GM06990 (cell line): Measurements from ENCODE around the gene CISD1.

Source experiments
- DNase-seq: peaks from one replicate; pipeline ENCODE4 v3.0.0-alpha.2; 2011; ENCODE audit not compliant: insufficient read length; ENCODE audit errors: extremely low read depth
- H3K27me3 ChIP-seq: replicated peaks from 2 replicates; pipeline ENCODE4 v1.6.0; 2011; ENCODE audit warnings: low read length; ENCODE audit not compliant: control insufficient read depth, insufficient read depth
- H3K36me3 ChIP-seq: 2 replicates; pipeline ENCODE4 v1.5.1; 2011; ENCODE audit warnings: low read length; ENCODE audit not compliant: control insufficient read depth, insufficient read depth
- H3K4me3 ChIP-seq: replicated peaks from 2 replicates; pipeline ENCODE4 v1.5.1; 2011; ENCODE audit warnings: low read depth, mild to moderate bottlenecking, control low read depth, low read length
- TF ChIP-seq, protein P1 (sequence below): IDR thresholded peaks from 2 replicates; pipeline ENCODE4 v1.5.1; 2011; ENCODE audit warnings: low read length, control low read depth, mild to moderate bottlenecking, inconsistent platforms; ENCODE audit not compliant: insufficient read depth, poor library complexity, severe bottlenecking

CISD1 gene

DNA sequence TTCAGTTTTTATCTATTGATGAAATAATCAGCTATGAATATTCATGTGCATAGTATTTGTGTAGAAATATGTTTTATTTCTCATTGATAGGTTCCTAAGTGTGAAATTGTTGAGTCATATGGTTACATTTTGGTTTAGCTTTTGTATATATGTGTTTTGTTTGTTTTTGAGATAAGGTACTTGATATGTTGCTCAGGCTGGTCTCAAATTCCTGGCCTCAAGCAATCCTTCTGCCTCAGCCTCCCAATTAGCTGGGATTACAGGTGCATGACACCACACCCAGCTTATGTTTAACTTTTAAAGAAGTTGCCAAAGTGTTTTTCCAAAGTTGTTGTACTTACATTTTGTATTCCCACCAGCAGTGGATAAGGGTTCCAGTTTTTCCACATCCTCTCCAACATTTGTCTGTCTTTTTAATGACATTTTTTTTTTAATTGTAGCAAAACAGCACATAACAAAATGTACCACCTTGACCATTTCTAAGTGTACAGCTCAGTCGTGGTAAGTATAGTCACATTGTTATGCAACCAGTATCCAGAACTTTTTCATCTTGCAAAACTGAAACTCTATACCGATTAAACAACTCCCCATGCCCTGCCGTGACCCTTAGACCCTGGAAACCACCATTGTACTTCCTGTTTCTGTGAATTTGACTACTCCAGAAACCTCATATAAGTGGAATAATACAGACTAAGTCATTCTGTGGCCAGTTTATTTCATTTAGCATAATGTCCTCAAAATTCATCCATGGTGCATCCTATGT, 53.3 kb downstream of the CISD1 start:
- Histone ChIP-seq H3K4me3 (no peak overlapping the region), H3K27me3 (no peaks in the 10 kb centered on the region), H3K36me3 (no peaks in the 10 kb centered on the region)
- DNase-seq, result no peak
- TF ChIP-seq, protein P1, sequence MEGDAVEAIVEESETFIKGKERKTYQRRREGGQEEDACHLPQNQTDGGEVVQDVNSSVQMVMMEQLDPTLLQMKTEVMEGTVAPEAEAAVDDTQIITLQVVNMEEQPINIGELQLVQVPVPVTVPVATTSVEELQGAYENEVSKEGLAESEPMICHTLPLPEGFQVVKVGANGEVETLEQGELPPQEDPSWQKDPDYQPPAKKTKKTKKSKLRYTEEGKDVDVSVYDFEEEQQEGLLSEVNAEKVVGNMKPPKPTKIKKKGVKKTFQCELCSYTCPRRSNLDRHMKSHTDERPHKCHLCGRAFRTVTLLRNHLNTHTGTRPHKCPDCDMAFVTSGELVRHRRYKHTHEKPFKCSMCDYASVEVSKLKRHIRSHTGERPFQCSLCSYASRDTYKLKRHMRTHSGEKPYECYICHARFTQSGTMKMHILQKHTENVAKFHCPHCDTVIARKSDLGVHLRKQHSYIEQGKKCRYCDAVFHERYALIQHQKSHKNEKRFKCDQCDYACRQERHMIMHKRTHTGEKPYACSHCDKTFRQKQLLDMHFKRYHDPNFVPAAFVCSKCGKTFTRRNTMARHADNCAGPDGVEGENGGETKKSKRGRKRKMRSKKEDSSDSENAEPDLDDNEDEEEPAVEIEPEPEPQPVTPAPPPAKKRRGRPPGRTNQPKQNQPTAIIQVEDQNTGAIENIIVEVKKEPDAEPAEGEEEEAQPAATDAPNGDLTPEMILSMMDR, result no peak

DNA sequence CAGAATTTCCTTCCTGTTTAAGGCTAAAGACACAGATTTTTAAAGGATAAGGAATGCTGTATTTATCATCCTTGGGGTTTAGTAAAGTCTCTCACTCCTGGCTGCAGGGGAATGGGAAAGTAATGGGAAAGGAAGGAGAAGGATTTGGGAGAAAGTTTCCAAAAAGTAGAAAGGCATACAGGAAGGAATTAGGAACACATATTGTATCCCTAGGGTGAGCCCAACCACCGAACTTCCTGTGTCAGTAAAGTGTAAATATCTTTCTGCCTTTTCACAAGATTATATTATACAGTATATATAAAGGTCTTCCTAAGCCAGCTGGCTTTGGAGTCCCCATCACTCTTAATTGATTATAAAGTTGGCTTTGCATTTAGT, 53.9 kb downstream of the CISD1 start:
- Histone ChIP-seq H3K36me3 (no peaks in the 10 kb centered on the region), H3K4me3 (no peak overlapping the region), H3K27me3 (no peaks in the 10 kb centered on the region)
- no peak for DNase-seq
- TF ChIP-seq, protein P1, result no peak

DNA sequence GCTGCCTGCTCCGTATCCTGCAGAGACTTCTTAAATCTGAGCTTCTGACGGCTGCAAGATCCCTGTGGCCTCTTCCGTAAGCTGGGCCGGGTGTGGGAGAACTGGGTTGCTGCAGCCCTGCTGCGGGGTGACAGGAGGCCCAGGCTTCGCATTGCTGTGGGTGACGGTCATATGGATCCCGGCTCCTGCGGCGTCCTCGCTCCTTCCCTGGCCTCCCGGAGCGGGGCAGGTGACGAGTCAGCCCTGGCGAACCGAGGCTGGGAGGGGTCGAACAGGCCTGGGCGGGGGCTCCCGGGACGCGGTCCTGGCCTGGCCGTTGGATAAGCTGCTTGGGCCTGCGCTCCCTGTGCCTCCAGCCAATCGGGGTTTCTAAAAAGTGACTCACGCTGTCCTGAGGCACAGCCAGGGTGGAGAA, 58.0 kb downstream of the CISD1 start:
- no peak overlapping the region for H3K4me3 ChIP-seq

DNA sequence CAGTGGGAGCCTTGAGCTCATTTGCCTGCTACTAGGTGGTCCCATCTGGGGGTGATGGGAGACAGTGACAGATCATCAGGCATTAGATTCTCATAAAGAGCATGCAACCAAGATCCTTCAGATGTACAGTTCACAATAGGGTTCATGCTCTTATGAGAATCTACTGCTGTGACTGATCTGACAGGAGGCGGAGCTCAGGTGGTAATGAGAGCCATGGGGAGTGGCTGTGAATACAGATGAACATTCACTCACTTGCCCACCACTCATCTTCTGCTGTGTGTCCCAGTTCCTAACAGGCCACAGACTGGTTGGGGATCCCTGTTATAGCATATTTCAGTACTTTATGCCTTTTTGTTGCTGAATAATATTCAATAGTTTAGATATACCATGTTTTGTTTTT, 59.3 kb downstream of the CISD1 start:
- Histone ChIP-seq H3K36me3 (no peaks in the 10 kb centered on the region), H3K27me3 (no peaks in the 10 kb centered on the region), H3K4me3 (no peak overlapping the region)
- DNase-seq, result no peak
- TF ChIP-seq, protein P1, result no peak

More for the DNA sequence above, 58.0 kb downstream of the CISD1 start:
- TF ChIP-seq, protein P1, result no peak
- H3K27me3 ChIP-seq, result no peaks in the 10 kb centered on the region
- H3K36me3 ChIP-seq, result no peaks in the 10 kb centered on the region
- DNase-seq, result no peak

DNA sequence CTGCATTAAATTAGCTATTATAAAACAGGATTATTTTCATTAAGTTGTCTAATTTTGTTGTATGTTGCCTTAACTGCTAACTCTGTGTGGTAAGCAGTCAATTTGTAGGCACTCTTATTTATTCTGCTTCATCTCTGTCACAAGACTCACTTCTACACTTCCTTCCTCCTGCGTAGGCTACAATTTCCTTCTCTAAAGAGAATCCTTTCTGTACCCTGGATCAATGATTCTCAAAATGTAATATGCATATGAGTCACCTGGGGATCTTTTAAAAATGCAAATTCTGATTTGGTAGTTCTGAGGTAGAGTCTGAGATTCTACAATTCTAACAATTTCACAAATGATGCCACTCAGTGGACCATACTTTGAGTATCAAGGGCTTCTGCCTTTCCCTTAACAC, 61.5 kb downstream of the CISD1 start:
- H3K36me3 ChIP-seq, result no peaks in the 10 kb centered on the region
- TF ChIP-seq, protein P1, result no peak
- H3K4me3 ChIP-seq, result no peak overlapping the region
- no peaks in the 10 kb centered on the region for H3K27me3 ChIP-seq
- DNase-seq, result no peak

DNA sequence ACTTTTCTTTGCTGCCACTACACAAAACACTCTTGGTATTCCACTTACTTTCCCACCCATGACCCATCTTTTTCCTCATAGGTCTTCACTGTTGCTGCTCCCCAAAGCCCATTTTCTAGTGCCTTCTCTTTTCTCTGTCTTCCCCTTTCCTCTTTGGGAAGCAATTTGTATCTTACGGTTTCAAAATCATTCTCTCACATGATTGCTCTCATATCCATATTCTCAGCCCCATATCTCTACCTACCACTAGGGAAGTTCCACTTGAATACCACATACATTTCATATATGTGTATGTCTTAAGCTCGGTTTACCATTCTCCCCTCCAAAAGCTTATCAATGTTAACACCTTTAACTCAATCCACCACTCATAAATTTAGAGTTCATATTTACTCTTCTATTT, 62.7 kb downstream of the CISD1 start:
- TF ChIP-seq, protein P1, result no peak
- Histone ChIP-seq H3K4me3 (no peak overlapping the region), H3K36me3 (no peaks in the 10 kb centered on the region), H3K27me3 (no peaks in the 10 kb centered on the region)
- no peak for DNase-seq
